SK-N-MC (cell line): Measurements from ENCODE around the gene WDR89.

Experiments
- EZH2 ChIP-seq: fragments of 200-600 bp; sonication (generic); IDR thresholded peaks from one replicate; pipeline ENCODE4 v1.6.1; 2017; ENCODE audit warnings: antibody characterized with exemption
- FOXP2 ChIP-seq: optimal IDR thresholded peaks from 2 replicates; pipeline ENCODE3; 2011; ENCODE audit warnings: mild to moderate bottlenecking, moderate library complexity; ENCODE audit not compliant: insufficient read depth; ENCODE audit errors: extremely low read length, control extremely low read depth
- POLR2AphosphoS5 ChIP-seq: IDR thresholded peaks from 2 replicates; pipeline ENCODE4 v1.6.1; 2012; ENCODE audit warnings: mild to moderate bottlenecking, low read depth, low read length, borderline replicate concordance

DNA sequence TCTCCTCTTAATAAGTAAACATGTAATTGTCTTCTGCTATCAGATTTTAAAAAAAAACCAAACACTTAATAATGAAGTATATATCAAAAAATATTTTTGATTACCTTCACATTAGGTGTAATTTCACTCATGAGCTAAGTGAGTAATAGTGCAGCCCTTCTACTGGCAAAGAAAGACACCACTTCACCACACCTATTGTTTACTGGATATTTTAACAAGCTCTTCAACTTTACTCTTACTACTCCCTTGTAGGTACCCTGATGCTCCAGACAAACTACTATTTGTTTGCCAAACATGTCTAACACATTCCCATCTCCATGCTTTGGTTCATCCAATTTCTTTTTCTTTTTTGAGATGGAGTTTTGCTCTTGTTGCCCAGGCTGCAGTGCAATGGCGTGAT, 36.9 kb upstream of the WDR89 start:
- no peak for TF ChIP-seq POLR2AphosphoS5
- TF ChIP-seq EZH2 = no peak
- TF ChIP-seq FOXP2 = no peak
